Cardiac septum (tissue), 1 donor: ENCODE data around the gene GMDS. TPM values are rescaled to one million over a fixed set of nuclear protein-coding genes. Genes with fewer than 3 reads are reported as not detected.
"Not testable (repeated sequence)": the region's sequence is repeated elsewhere in the genome, so short reads cannot be mapped to it uniquely, and the experiment has no call there.

Experiments used
- DNase-seq: peaks from one replicate; pipeline ENCODE4 v3.0.0-alpha.2; 2020; ENCODE audit warnings: low spot score
- intact Hi-C: fragments of 100-400 bp; cut with DNase I; formaldehyde crosslinking; loops from one replicate; pipeline ENCODE4 v1.14.0; 2022
- total RNA-seq: library from RNA; stranded (reverse); fragmentation: NEBNext Ultra II Directional; extraction: Animal tissue kit (Norgen Biotek cat#: 25700); gene quantifications from one replicate; pipeline ENCODE4 v1.2.1, GENCODE V29; 2021
- donor health status: DM: no; HTN: no; CAD: no.

GMDS gene
- total RNA-seq, 1 donor from 2014 or later: 6.3 TPM

DNA sequence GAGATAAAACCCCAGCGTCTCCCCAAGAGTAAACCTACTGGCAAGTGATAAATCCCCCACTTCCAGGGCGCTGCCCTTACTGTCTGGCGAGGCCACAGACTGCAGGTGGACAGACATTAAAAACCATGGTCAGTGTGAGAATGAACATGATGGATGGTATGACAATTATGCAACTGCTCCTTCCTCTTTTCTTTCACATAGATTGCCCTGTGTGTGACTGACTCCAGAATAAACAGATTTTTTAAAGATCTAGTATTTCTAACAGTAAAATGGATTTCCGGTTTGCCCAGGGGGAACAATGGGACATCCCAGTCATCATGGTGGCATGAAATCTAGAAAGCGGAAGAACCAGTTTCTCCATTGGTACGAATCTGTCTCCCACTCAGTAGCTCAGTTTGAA, 482.0 kb downstream of the GMDS start:
- no peak for DNase-seq
- intact Hi-C loops: loop anchor here (10.0 kb wide), 1 partner anchor 139 kb away; no protein-coding TSS in a partner anchor

DNA sequence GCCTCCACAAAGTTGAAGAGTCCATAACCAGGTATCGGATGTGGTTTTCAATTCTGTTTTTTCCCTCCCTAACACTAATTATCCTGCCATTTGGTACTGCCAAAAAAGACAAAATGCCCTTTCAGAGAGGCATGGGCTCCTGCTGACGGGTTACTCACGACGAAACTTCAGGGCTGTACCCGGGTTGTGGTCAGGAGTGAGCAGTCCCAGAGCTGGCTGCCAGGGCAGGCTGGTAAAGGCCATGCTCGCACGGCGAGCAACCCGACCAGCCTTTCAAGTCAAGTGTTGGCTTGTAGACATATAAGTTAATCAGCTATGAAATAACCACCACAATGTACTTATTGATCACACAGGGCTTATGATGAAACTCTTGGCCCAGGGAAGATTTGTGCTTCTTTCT, 483.2 kb downstream of the GMDS start:
- intact Hi-C loops: loop anchor here (10.0 kb wide), 1 partner anchor 137 kb away; no protein-coding TSS in a partner anchor
- DNase-seq: no peak

DNA sequence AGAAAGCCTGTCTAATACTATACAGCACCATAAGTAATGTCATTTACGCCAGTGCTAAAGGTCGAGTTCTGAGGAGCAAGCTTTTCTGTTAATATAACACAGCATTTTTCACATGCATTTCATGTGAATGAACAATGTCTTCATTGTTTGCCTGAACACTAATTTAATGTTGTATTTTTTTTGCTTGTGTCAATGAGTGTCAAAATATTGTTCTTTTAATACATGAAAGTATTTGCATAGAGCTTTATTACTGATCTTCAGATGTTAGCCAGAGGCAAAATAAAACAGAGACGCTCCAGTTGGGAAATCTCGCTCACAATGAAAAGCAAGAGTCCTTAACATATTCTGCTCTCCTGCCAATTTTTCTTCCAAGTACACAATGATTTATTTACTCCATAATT, 483.9 kb downstream of the GMDS start:
- no peak for DNase-seq
- intact Hi-C loops: loop anchor here (10.0 kb wide), 1 partner anchor 137 kb away; no protein-coding TSS in a partner anchor

DNA sequence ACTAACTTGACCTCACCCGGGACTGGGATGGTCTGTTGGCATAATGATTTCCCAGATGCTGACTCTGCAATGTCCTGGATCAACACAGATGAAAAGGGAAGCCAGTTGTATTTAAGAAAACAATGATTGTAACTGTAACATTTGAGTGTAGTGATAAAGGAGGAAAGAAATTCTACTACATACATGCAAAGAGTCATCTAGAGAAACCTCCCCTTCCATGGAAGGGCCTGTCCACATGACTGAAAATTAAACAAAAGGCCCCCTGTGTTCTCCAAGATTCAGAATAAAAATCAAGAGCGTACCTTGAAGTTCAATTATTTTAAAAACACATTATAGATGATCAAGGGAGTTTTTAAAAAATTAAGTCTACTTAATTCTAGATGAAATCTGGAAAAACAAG, 484.5 kb downstream of the GMDS start:
- DNase-seq: no peak
- intact Hi-C loops: loop anchor here (10.0 kb wide), 1 partner anchor 136 kb away; no protein-coding TSS in a partner anchor

DNA sequence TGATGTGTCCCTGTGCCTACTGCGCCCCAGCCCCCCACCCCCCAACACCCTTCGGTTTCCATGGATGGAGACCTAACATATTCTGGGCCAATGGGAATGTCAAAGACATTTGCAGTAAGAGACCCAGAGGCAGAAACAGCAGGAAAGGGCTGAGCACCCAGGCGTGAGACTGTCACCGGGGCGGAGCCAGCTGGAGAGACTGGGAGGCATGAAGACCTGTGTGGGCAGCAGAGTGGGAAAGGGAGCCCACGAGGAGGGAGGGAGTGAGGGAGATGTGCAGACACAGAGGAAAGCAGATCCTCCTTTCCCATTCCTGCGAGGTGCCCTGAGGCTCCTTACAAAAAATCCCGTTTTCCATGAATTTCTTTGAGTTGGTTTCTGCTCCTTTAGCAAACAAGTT, 485.5 kb downstream of the GMDS start:
- intact Hi-C loops: loop anchor here (10.0 kb wide), 1 partner anchor 135 kb away; no protein-coding TSS in a partner anchor
- DNase-seq: no peak

DNA sequence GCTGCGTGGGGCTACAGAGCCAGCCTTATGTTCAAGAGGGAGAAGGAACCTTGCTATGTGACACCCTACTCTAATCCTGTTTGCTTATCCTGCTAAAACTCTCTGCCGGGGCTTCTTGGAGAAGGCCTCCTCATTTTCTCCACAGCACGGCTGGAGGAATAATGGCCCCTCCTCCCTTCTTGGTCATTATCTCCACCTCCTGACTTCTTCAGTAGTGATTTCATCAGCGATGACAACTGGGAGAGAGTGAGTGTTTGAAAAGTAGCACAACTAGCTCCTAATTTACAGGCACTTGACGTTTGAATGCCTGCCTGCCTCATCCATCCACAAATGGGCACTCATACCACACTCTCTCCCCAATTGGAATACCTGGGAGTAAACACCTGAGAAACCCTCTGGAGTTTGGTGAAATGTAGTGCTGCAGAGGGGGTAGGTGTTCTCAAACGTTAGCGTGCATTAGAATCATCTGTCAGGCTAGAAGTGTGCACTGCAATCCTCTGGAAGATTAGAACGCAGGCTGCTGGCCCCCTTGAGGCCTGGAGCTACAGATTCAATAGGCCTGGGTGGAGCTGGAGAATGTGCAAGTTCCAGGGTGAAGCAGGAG, 487.2 kb downstream of the GMDS start:
- intact Hi-C loops: no loop called here
- no peak for DNase-seq

DNA sequence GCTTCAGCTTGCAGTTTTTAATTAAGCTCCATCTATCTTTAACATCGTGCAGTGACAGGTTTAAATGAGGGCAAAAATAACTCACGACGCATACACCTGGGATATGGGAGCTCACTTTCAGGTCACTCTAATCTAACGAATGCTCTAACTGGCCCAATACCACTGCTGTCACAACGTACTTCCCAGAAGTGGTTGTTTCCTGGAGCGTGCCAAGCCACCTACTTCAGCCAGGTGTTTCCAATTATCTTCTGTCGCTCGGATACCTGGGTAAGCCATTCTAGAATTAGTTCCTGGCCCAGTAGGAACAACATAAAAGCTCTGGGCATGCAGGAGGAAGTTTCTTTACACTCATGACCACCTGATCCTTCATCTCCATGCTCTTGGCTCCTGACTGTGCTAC, 488.3 kb downstream of the GMDS start:
- intact Hi-C loops: no loop called here
- DNase-seq: no peak

DNA sequence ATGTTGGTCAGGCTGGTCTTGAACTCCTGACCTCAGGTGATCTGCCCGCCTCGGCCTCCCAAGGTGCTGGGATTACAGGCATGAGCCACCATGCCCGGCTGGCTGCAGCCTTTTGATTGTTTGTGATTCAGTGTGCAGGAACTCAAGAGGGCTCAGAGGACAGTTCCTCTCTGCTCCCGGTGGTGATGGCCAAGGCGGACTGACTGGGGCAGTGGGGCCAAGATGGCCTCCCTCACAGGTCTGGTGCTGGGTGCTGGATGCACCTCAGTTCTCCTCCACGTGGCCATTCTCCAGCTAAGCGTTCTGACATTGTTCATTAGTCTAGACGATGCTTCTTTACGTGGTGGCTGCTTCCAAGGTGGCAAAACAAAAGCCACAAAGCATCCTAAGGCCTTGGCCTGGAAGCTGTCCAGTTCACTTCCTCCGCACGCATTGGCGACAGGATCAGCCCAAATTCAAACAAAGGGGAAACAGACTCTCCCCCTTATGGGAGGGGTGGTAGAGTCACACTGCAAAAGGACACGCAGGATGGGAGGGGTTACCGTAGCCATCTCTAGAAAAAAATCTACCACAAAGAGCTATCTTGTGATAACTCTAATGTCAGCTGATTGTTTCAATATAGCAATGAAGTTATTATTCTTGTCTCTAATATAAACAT, 488.8 kb downstream of the GMDS start:
- intact Hi-C loops: no loop called here

DNA sequence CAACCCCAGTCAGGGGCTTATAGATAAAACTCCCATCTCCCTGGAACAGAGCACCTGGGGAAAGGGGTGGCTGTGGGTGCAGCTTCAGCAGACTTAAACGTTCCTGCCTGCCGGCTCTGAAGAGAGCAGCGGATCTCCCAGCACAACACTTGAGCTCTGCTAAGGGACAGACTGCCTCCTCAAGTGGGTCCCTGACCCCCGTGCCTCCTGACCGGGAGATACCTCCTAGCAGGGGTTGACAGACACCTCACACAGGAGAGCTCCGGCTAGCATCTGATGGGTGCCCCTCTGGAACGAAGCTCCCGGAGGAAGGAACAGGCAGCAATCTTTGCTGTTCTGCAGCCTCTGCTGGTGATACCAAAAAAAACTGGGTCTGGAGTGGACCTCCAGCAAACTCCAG, 494.3 kb downstream of the GMDS start:
- DNase-seq, intact Hi-C loops: not testable (repeated sequence)

More for the DNA sequence above, 488.8 kb downstream of the GMDS start:
- no peak for DNase-seq

DNA sequence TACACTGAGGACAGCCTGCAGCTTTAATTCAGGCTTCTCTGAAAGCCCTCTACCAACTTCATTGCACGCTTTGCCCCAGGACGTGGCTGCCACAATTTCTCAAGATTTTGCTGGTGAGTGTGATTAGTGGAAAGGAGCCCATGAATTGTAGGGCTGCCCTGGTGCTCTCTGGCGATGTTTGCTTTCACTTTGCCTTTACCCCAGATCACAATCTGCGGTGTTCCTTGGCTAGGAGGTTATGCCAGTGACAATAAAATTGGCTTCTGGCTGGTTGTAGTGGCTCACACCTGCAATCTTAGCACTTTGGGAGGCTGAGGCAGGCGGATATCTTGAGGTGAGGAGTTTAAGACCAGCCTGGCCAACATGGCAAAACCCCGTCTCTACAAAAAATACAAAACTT, 496.4 kb downstream of the GMDS start:
- no peak for DNase-seq
- intact Hi-C loops: no loop called here

DNA sequence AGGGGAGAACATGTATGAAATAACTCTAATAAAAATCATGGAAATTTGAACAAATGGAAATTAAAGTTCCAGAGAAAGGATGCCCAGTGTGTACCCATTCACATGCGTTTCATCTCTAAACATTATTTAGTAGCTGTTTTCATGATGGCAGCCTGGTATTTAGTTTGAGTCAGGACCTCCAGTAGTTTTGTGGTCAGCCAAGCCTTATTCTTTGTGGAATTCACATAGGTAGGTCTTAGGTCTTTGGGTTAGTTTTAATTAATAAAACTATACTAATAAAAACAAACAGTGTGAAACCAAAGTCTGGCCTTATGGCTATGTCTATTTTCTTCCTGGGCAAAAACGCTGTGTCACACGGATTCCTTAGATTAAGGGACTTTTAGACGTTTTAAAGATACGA, 497.9 kb downstream of the GMDS start:
- no peak for DNase-seq
- intact Hi-C loops: no loop called here

DNA sequence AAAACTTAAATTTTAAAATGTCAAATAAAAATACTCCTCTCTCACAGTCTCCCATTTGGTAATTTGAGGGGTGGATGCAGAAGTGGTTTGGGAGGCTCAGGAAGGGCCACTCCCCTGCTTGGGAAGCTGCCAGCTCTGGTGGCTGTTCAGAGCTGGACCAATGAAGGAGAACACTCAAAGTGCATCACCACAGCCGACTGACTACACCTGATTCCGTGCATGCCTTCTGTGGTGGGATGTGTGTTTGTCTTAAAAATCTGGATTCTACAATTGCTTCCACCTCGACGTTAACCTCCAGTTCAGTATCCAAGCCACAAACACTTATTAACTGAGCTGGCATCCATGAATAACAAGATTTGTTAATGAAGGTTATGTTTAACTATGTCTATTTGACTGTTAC, 498.4 kb downstream of the GMDS start:
- intact Hi-C loops: no loop called here
- DNase-seq: no peak

DNA sequence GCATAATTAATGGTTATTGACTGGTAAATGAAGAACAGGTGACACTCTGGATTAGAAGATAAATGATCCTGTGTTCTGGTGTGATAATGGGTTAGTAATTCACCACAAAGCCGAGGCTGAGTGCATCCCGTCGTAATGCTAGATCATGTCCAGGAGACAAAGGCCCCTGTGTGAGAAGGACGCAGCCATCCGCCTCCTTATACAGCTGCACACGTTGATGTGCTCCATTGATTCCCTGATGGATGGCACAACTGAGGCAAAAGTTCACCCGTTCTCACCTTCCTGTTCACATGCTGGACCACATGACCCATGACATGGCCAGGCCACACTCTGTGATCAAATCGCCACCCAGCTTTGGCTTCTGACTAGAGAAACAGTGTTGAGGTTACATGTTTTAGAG, 499.6 kb downstream of the GMDS start:
- intact Hi-C loops: no loop called here
- DNase-seq: no peak

DNA sequence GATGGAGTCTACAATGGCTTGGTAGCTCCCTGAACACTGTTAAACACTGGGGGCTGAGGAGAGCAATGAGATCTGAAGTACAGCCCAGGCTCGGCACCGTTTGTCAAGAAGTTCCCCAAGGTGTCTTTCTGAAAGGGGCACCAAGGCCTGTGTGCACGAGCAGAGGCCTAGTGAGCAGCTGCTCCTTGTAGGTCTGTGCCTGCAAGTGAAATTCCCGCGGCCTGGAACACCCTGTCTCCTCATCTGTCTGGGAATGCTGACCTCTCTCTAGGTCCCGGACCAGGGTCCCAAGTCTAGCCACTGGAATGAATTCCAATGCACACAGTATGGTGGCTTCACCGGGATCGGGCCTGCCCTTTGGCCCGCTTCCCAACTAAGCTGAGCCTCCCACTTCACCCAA, 500.9 kb downstream of the GMDS start:
- DNase-seq: no peak
- intact Hi-C loops: no loop called here

DNA sequence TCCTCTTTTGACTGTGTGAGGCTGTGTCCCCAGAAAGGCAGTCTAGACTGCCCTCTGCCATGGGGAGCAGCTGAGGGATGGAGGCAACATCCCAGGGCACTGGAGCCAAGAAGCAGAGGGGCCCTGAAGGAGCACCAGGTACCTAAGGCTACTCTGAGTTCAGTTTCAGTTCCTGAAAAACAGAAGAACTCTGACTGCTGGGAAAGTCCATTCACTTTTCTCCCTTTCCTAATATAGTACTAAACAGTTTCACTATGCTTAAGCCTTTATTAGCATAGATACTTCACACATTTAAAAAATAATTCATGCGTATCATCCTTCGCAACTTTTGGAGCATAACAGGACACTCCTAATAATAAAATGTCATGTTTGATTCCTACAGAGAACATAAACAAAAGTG, 505.7 kb downstream of the GMDS start:
- intact Hi-C loops: no loop called here
- DNase-seq: no peak

DNA sequence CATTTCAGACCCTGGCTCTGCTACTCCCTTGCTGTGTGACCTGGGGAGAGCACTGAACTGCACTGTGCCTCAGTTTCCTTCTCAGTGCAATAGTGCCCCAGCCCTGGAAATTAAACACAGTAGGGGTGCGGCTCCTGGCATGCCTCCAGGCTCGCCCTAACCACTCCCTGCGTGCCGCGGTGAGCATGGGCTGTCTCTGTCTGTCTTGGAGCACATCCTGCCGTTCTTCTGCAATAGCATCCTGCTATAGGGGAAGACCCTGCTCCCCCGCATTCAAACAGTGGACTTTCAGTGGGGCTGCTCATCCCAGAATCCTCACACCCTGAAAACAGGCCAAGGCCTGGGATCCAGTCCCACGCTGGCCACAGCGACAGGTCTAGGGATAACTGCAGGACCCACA, 506.2 kb downstream of the GMDS start:
- intact Hi-C loops: no loop called here
- DNase-seq: no peak

DNA sequence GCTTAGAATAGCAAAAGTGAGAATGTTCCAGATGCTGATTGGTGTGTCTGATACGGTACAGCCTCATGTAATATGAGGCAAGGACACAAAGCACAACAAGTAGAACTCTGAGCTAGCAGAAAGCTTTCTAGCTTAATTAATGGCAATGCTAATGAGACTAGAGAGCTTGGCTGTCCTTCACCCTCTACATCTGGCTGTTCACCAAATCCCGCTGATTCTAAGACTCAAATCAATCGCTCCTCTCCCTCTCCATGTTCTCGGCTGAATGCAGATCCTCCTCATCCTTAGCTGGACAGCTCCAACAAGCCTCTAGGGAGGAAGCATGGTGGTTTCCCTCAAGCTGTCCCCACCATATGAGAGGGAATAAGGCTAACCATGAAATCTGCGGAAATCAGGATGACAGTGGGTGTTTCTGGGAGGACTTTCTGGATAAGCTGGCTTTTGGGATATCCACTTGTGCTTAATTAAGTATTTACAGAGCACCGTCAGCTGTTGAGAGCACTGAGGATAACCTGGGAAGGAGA, 506.8 kb downstream of the GMDS start:
- DNase-seq: no peak
- intact Hi-C loops: no loop called here

DNA sequence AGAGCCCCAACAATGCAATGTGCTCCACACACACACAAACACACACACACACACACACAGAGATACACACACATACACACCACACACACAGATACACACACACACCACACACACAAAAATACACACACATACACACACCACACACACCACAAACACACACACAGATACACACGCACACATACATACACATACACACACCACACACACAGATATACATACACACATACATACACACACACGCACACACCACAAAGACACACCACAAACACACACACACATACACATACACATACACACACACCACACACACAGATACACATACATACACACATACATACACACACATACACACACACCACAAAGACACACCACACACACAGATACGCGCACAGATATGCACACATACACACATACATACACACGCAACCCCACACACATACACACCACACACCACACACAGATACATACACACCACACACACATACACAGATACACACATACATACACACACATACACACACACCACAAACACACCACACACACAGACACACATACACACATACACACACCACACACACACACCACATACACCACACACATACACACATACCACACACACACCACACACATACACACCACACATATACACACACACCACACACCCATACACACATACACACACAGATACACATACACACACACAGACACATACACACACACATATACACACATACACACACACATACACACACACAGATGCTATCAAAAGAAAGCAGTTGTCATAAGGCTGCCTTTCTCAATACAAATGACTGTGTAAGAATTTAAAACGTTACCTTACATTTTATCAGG, 507.7 kb downstream of the GMDS start:
- DNase-seq: no peak
- intact Hi-C loops: no loop called here

DNA sequence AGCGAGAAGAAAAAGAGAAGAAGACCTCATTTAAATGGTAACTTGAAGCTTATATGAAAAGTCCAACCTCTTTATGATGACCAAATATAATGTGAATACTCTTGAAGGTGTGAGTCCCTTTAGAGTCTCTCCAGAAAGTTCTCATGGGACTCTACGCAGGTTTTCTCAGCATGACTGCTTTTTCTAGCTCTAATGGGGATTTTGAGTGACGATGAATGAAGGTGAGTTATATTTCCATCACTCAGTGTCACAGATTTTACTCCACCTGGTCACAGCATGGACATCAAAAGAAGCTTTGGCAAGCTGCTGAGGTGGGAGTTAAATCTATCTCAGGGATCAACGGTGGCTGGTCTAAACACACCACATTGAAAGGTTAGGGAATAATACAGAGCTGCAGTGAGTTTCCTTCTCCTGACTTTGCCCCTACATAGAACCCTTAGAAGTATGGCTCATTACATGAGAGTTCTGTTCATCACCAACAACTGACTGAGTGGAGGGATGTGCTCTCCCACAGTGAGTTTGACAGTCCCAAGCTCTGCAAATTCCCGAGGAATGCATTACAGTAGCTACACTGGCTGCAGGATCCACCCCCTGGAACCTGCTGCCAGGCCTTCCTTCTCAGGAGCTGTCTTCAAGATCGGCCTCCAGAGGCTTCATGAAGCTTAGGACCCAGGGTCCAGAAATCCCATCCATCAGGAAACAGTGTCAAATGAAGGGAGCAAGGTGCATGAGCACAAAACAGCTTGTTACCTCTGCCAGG, 508.9 kb downstream of the GMDS start:
- intact Hi-C loops: no loop called here
- DNase-seq: no peak
